KMS-11 (cell line): ENCODE results near the gene TMEM59L.
"Not testable (repeated sequence)": the region's sequence is repeated elsewhere in the genome, so short reads cannot be mapped to it uniquely, and the experiment has no call there.

Experiments
- H2AFZ ChIP-seq: fragments of 200-600 bp; sonication (generic); 2 replicates; pipeline ENCODE4 v1.6.1; 2016; ENCODE audit warnings: antibody characterized with exemption, mixed run types, low read depth
- H3K27ac ChIP-seq: fragments of 200-600 bp; sonication (generic); 2 replicates; pipeline ENCODE4 v1.6.1; 2016; ENCODE audit warnings: mild to moderate bottlenecking, mixed run types
- H3K27me3 ChIP-seq: fragments of 200-600 bp; sonication (generic); 2 replicates; pipeline ENCODE4 v1.6.1; 2017; ENCODE audit warnings: mild to moderate bottlenecking, low read depth, mixed run types, moderate library complexity; ENCODE audit not compliant: insufficient read depth
- H3K36me3 ChIP-seq: fragments of 200-600 bp; sonication (generic); 2 replicates; pipeline ENCODE4 v1.6.1; 2017; ENCODE audit warnings: mild to moderate bottlenecking, mixed run types; ENCODE audit not compliant: insufficient read depth
- H3K4me1 ChIP-seq: fragments of 200-600 bp; sonication (generic); 2 replicates; pipeline ENCODE4 v1.6.1; 2016; ENCODE audit warnings: mild to moderate bottlenecking, low read depth, mixed run types; ENCODE audit not compliant: poor library complexity, severe bottlenecking
- H3K4me2 ChIP-seq: fragments of 200-600 bp; sonication (generic); 2 replicates; pipeline ENCODE4 v1.7.0; 2016; ENCODE audit warnings: mild to moderate bottlenecking, mixed run types
- H3K4me3 ChIP-seq: fragments of 200-600 bp; sonication (generic); IDR thresholded peaks from 2 replicates; pipeline ENCODE4 v1.6.1; 2017; ENCODE audit warnings: low read depth, low read length, mixed read lengths; ENCODE audit not compliant: insufficient read depth
- H3K79me2 ChIP-seq: fragments of 200-600 bp; sonication (generic); 2 replicates; pipeline ENCODE4 v1.6.1; 2016; ENCODE audit warnings: low read depth, mixed run types; ENCODE audit not compliant: insufficient read depth
- H3K9ac ChIP-seq: fragments of 200-600 bp; sonication (generic); 2 replicates; pipeline ENCODE4 v1.6.1; 2016; ENCODE audit warnings: mild to moderate bottlenecking, mixed run types
- H4K20me1 ChIP-seq: fragments of 200-600 bp; sonication (generic); 2 replicates; pipeline ENCODE4 v1.6.1; 2016; ENCODE audit warnings: mild to moderate bottlenecking, mixed run types; ENCODE audit not compliant: insufficient read depth
- CTCF ChIP-seq: fragments of 200-600 bp; sonication (generic); conservative IDR thresholded peaks from 2 replicates; pipeline ENCODE4 v1.6.1; 2017; ENCODE audit warnings: low read depth, mild to moderate bottlenecking, antibody characterized with exemption, low read length, moderate library complexity, mixed read lengths

TMEM59L gene

GRCh38 chr19:18596752-18597157, 15.9 kb upstream of the TMEM59L start:
- TF ChIP-seq CTCF: no peak
- Histone ChIP-seq H3K36me3 (no peaks in the 10 kb centered on the region), H2AFZ (no peak overlapping the region), H3K4me1 (peaks cover 6% of the 10 kb centered on the region), H3K27ac (no peak overlapping the region), H3K4me3 (no peak overlapping the region), H3K4me2 (no peak overlapping the region), H4K20me1 (no peaks in the 10 kb centered on the region), H3K27me3 (peaks cover 42% of the 10 kb centered on the region; the same call in 1 of the 2 replicates), H3K9ac (no peak overlapping the region), H3K79me2 (no peaks in the 10 kb centered on the region)

- TF ChIP-seq CTCF: no peak
- no peak overlapping the region for H3K4me2 ChIP-seq
- H4K20me1 ChIP-seq: no peaks in the 10 kb centered on the region
These were observed 14.6 kb upstream of the TMEM59L start for GRCh38 chr19:18597809-18598660.

GRCh38 chr19:18599485-18599884, 13.2 kb upstream of the TMEM59L start:
- H3K4me2 ChIP-seq: no peak overlapping the region
- peaks cover 4% of the 10 kb centered on the region for H3K4me1 ChIP-seq
- H3K27ac ChIP-seq: no peak overlapping the region
- H3K9ac ChIP-seq: no peak overlapping the region
- no peak overlapping the region for H2AFZ ChIP-seq
- no peak for TF ChIP-seq CTCF
- H3K27me3 ChIP-seq: peaks cover 65% of the 10 kb centered on the region
- H3K79me2 ChIP-seq: no peaks in the 10 kb centered on the region
- no peaks in the 10 kb centered on the region for H4K20me1 ChIP-seq
- H3K36me3 ChIP-seq: no peaks in the 10 kb centered on the region
- H3K4me3 ChIP-seq: no peak overlapping the region

More at GRCh38 chr19:18597809-18598660, 14.6 kb upstream of the TMEM59L start:
- H3K36me3 ChIP-seq: no peaks in the 10 kb centered on the region
- peaks cover 53% of the 10 kb centered on the region for H3K27me3 ChIP-seq
- no peaks in the 10 kb centered on the region for H3K79me2 ChIP-seq
- H3K4me3 ChIP-seq: no peak overlapping the region
- H3K4me1 ChIP-seq: peaks cover 6% of the 10 kb centered on the region
- no peak overlapping the region for H3K27ac ChIP-seq
- no peak overlapping the region for H3K9ac ChIP-seq
- H2AFZ ChIP-seq: no peak overlapping the region

GRCh38 chr19:18600692-18601397, 11.8 kb upstream of the TMEM59L start:
- H3K27ac ChIP-seq, H3K4me1 ChIP-seq, H3K79me2 ChIP-seq, H3K36me3 ChIP-seq, H2AFZ ChIP-seq, H3K4me3 ChIP-seq, H4K20me1 ChIP-seq, H3K4me2 ChIP-seq, H3K9ac ChIP-seq: not testable (repeated sequence)
- H3K27me3 ChIP-seq: peaks cover 74% of the 10 kb centered on the region

GRCh38 chr19:18601875-18602274, 10.8 kb upstream of the TMEM59L start:
- Histone ChIP-seq H4K20me1 (no peaks in the 10 kb centered on the region), H2AFZ (no peak overlapping the region), H3K4me3 (no peak overlapping the region), H3K36me3 (no peaks in the 10 kb centered on the region), H3K79me2 (no peaks in the 10 kb centered on the region), H3K27ac (no peak overlapping the region), H3K4me2 (no peak overlapping the region), H3K27me3 (peaks cover 77% of the 10 kb centered on the region), H3K9ac (no peak overlapping the region), H3K4me1 (no peaks in the 10 kb centered on the region)
- TF ChIP-seq CTCF: no peak
